PC-9 (cell line): Measurements from ENCODE around the gene CRELD1.

Experiments
- CTCF ChIP-seq: fragments of 200-600 bp; sonication (generic); conservative IDR thresholded peaks from 2 replicates; pipeline ENCODE4 v1.6.1; 2017; ENCODE audit warnings: mixed run types, antibody characterized with exemption, mild to moderate bottlenecking, moderate library complexity
- EZH2 ChIP-seq: fragments of 200-600 bp; sonication (generic); IDR thresholded peaks from 2 replicates; pipeline ENCODE4 v1.8.0; 2017; ENCODE audit warnings: antibody characterized with exemption, low read depth

GRCh38 chr3:9913601-9914000 is 20.0 kb upstream of the CRELD1 start:
- TF ChIP-seq CTCF (no peak), EZH2 (no peak)
